ENCODE data around the gene PNISR. TPM values are rescaled to one million over a fixed set of nuclear protein-coding genes. Genes with fewer than 3 reads are reported as not detected.

The PNISR gene
- total RNA-seq, 1 donor from 2014 or later, result 156 TPM

DNA sequence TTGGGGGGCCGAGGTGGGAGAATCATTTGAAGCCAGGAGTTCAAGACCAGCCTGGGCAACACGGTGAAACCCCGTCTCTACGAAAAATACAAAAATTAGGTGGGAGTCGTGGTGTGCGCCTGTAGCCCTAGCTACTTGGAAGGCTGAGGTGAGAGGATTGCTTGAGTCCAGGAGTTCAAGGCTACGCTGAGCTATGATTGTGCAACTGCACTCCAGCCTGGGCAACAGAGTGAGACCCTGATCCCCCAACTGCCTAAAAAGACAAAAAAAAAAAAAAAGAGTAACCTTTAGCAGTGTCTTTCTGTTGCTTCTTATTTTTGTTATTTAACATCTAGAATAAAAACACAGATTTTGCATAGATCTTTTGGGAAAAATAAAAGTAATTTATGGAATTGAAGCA, 18.0 kb downstream of the PNISR start:
- no peak for DNase-seq

DNA sequence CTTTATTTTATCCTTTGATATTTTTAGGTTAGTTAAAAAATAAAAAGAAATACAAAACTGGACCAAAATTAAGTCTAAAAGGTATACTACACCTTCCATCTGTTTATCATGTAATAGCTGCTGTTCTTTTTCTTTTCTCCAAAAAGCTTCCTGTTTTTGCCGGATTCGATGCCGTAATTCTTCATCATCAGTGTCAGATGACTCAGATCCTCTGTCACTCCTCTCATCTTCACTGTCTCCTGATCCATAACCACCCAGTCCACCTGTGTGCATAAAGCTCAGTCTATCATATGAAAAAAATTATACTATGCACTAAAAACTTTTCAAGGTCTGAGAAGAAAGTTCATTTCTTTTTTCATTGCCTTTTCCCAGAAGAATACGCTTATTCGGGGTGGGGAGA, 22.7 kb downstream of the PNISR start:
- no peak for DNase-seq

DNA sequence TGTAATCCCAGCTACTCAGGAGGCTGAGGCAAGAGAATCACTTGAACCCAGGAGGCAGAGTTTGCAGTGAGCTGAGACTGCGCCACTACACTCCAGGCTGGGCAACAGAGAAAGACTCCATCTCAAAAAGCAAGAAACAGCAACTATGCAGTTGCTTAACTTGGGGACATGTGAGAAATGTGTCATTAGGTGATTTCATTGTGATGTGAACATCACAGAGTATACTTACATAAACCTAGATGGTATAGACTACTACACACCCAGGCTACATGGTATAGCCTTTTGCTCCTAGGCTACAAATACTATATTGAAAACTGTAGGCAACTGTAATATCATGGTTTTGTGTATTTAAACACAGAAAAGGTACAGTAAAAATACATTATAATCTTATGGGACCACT, 27.8 kb downstream of the PNISR start:
- DNase-seq, result no peak

DNA sequence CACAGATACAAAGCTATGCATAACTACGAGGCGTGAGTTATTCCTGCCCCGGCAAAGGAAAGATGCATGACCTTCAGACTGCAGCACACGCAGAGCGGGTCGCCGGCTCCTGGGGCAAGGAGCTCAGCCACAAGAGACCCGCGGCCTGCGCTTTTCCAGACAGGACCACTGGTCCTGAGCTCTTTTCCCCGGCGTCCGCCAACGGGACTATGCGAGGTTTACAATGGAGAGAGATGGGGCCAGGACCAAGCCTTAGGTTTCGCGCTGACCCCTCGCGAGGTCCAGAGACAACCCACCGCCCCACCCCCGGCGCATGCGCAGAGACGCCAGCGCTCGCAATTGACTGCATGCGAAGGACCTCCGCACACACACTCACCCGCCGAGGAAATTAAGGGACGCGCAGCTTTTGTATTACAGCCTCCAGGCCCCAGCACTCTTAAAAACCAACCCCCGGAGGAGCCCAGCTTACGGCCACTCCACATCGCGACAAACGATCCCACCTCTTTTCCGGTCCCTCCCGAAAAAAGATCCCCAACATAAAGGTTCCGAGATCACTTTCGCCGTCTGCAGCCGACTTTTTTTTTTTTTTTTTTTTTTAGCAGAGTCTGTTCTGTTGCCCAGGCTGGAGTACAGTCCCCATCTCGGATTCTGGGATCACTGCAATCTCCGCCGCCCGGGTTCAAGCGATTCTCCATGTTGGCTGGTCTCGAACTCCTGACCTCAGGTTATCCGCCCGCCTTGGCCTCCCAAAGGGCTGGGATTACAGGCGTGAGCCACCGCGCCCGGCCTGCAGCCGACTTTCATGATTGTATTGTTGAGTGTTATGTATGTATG, 31.2 kb downstream of the PNISR start, which contains the start of gene COQ3:
Gene COQ3 (minus strand): TSS at position 498 of the 834 bp plus-strand sequence. CDS start 16 bp downstream, at position 482.
- peak; percentile 49 for DNase-seq

DNA sequence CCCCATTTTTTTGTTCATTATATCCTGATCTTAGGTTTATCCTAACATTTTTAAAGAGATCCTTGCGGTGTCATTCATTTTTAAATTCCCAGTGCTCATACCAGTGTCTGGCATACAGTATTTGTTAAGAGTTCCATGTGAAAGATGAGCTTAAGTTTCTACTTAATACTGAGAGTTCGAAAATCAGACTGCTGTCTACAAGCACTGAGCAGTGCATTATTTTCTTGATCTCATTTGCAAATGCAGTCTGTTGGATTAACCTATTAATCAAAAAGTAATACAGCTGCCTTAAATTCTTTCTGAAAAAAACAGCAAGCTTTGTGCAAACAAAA, 31.8 kb downstream of the PNISR start:
- no peak for DNase-seq

DNA sequence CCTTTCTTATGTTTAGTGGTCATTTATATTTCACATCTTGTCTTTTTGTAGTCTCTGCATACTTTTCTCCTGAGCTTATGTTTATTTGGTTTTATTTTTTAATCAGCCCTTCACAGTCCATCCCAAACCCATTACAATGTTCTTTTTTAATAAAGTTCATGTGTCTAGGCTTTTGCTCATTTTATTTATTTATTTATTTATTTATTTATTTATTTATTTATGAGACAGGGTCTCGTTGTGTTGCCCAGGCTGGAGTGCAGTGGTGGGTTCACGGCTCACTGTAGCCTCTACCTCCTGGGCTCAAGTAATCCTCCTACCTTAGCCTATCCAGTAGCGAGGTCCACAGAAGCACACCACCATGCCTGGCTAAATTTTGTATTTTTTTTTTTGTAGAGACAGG, 34.2 kb downstream of the PNISR start:
- DNase-seq, result no peak

DNA sequence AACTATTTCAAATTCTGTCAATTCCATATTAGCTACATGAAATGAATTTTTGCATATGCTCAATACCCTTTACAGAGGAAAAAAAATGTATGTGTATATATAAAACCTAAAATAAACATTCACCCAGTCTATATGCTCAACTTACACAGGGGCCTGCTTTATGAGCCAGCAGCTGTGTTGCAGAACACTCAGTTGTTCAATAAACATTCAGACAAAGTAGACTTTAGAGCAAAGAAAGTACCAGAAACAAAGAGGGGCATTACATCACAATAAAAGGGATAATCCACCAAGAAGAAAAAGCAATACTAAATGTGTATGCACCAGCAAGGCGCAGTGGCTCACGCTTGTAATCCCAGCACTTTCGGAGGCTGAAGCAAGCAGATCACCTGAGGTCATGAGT, 40.6 kb downstream of the PNISR start:
- DNase-seq, result no peak

DNA sequence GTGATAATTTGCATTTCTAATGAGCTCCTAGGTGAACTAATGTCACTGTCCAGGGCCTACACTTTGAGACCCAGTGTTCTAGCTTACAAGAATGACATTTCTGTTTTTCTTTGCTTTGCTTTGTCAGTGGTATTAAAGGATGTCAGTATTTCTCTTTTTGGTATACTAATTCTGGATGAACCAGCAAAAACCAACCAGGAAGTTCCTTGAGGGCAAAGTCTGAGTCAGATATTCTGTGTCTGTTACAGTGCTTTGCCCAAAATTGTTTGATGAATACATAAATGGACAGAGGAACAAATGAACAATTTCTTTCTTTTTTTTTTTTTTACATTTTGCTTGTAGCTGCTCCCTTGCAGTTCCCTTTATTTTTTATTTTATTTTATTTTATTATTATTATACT, 46.5 kb downstream of the PNISR start:
- DNase-seq, result no peak

DNA sequence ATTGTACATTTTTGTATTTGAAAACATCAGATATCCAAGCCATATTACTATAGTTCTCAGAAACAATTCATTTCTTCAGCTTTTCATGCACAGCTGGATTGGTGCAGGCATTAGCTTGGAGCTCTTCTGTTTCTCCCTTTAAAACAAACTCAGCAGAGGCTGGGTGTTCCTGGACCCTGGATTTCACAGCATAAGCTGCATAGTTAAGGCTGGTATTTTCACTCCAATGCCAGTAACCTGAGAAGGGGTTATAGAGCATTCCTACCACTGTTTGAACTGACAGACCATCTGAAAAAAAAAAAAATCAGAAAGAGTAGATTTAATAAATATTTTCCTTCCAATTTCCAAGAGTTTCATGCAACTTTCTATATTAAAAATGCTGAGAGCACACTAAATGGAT, 55.6 kb downstream of the PNISR start:
- DNase-seq, result no peak

DNA sequence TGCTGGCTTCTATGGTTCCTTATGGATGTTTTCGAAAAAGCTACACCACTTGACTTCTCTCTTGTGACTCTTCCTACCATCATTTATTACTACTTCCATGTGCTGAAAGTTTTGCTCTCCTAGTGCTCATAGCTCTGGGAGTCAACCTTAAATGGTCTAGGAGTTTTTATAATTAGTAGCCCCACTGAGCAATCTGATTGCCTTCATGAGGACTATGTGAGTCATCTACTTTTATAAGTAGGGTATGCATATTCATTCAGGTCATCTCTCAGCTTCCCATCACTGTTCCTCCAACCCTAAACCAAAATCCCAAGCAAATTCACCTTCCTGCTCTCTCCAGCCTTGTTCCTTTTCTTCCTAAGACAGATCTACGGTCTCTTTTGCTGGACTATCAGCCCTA, 58.3 kb downstream of the PNISR start:
- DNase-seq, result no peak

DNA sequence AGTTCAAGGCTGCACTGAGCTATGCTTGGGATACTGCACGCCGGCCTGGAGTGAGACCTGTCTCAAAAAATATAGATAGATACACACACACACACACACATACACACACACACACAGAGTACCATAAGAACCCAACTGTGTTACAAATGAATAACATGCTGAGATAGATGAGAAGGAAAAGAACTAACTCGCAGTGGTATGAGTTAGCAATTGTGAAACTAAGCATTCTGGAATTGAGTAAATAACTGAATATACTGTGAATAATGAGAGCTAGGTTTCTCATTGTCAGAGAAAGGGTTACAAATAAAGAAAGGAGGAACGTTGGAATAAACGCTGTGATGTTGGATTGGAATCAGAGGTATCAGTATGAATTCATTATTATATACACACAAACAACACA, 61.1 kb downstream of the PNISR start:
- no peak for DNase-seq

DNA sequence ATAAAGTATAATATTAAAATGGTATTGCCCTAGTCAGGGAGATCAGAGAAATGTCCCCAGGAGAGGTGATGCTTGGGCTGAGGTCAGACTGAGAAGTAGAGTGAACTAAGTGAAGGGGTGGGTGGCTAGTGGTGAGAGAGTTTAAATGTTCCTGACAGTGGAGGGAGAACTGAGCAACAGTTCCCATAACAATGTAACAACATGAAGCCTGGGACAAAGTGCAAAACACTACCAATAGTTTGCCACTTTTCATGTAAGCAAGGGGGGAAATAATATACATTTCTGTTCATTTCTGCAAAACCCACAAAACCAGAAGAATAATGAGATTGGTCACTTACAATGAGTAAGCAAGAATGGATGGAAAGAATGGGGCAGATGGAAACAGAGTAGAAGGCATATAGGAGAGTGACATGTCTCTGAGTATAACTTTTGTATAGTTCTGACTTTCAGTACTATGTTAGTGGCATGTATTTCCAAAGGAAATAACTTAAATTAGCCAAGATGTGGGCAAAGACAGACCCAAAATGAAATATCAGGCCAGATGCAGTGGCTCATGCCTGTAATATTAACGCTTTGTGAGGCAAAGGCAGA, 62.3 kb downstream of the PNISR start:
- DNase-seq, result no peak

DNA sequence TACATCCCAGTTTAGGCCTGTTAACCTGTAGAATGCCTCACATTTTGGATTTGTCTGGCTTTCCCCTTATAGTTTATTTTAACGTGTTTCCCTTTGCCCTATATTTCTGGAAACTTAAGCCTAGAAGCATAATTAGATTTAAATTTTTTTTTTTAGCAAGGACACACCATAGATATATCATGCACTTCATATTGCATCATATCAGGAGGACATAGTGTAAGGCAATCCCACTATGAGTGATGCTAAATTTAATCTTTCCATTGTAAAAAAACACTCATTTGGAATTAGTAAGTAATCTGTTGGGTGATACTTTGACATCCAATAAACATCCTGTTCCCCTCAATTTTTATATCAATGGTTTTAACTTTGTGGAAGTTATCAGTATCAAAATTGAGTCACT, 65.3 kb downstream of the PNISR start:
- no peak for DNase-seq

DNA sequence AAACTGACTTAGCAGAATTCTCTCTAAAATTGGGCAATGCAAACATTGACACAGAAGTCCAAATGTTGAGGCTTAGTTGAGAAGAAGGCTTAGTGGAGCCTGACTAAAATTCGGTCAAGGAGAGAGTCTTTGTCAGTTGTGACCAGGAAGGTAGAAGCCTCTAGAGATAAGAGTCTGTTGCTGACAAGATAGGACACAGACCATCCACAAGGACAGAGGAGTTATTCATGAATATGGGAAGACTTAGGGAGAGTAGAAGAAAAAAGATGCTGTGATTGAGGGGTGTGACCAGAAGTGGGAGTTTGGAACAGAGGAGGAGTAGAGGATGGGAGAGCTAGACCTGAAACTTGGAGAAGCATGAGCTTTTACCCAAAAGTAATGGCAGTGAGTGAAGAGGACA, 68.5 kb downstream of the PNISR start:
- no peak for DNase-seq

DNA sequence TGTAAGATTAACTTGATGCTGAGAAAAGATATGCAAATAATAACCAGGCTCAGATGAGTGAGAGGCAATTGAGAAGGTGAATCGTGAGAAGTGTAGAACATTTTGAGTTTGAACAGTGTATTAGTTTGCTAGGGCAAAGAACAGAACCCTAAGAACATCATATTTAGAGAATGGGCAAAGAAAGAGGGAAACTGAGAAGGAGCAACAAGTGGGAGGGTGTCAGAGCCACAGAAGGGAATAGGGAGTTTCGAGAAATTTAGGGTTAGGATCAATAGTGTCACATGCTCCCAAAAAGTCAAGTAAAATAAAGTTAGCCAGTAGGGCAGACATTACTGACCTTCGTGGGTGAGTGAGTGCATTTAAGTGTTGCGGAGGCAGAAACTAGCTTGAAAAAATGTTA, 70.1 kb downstream of the PNISR start:
- no peak for DNase-seq

DNA sequence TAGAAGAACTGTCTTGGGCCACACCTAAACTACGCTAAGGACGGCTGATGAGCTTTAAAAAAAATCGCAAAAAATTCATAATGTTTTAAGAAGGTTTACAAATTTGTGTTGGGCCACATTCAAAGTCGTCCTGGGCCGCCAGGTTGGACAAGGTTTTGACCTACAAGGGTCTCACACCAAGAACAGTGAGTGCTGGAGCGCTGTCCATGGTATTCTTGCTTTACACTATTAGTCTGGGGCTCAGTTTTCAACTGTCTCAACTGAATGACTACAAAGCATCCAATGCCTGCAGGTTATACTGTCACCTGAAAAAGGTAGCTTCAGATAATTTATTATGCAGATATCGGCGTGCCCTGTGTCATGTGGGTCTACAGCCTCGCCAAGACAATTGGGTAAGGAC, 72.0 kb downstream of the PNISR start:
- no peak for DNase-seq

DNA sequence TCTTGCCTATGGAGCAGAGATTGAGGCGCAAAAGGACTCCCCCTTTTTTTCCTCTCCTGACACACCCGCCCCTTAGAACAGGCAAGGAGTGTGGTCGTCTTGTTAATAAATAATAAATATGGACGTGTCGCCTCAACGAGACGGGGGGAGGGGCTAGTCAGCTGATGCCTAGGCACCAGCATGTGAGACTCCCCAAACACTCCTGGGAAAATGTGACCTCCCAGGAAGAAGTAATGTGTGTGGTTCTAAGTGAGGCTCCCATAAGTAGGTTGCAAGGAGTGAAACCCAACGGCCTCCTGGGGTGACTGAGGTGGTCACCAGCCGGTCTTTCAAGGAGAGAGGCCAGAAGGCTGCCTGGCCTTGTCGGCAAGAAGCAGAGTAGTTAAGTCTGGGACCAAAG, 74.5 kb downstream of the PNISR start:
- DNase-seq, result no peak

DNA sequence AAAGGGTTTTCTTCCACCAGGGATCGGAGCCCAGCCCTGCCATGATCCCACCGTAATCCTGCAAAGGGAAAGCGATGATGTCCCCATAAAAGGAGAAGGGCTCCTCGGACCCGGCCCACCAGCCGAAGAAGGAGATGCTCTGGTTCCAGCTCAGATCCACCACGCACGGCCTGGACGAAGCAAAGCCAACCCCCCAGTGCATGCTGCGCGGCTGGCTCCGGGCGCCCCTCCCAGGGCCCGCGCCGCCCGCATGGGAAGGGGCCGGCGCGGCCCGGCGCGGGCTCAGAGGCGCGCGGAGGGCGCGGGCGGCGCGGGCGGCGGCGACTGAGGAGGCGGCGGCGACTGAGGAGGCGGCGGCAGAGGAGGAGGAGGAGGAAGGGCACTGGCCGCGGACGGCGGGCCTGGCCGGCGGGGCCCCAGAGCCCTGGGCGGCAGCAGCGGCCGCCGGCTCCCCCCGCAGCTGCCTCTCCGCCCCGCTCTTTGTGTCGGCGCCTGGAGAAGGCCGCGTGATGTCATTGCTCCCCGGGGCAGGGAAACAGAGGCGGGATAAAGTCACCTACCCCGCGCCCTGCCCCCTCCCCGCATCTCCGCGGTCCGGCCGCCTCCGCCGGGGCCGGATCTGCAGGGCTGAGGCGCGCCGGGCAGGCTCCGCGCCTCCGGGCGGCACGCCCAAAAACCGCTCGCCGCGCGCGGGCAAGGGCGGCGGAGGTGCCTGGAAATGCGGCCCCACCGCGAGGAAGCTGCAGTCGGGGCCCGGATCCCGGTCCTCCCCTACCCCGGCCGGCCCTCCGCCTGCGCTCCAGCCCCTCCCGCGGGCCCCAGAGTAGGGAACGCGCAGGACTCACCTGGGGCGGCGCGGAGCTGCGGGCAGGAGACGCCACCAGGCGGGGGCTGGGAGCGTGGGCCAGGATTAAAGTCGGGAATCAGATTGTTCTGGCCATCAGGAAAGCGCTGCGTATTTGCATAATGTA, 75.7 kb downstream of the PNISR start, which contains the start of gene FAXC:
Gene FAXC (minus strand): TSS at position 504 of the 971 bp plus-strand sequence. CDS start 302 bp downstream, at position 202.
- no peak for DNase-seq

DNA sequence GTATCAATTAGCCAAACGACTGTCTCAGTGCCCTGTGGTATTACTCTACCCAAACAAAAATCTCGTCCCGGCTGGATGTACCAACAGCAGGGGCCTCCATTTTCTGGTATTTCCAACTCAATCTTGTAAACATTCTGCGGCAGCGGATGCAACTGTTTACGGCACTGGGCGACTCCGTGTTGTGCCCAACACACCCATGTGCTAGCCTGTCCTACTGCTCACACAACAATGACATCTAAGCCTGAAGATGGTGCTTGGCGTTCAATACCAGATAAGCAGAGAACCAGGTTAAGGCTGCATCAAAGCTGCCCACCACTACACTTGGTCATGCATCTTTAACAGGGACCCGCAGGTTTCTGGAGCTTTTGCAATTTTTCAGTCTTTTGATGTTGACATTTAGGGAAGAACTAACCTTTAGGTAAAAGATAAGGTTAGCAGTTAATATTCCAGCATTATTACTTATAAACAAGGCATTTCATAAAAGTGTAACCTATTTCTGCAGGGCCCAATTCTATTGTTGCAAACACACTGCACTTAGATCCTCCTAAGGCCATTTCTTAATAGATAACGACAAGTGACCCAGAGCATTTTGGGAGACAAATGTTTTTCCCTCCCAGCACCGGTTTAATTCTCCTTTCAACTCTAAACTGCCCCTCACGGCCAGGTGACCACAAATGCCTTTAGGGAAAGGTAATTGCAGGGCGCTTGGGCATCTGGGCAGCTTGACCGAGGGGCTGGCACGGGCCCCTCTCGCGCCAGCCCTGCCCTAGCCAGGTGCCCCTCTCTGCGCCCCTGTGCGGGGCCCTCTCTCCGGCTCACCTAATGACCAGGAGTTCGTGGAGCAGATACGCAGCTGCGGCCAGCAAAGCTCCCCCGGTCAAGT, 76.6 kb downstream of the PNISR start:
- DNase-seq, result no peak

Data from skin of body (tissue), 2 donors.